HG02678 (cell line): ENCODE data around the gene MAMDC2.

Experiments used
- ATAC-seq: cut with Tn5 transposase; IDR thresholded peaks from one replicate; pipeline ENCODE4 v1.9.1; 2021; ENCODE audit warnings: mild to moderate bottlenecking, moderate library complexity; ENCODE audit not compliant: unreplicated experiment

MAMDC2 gene

DNA sequence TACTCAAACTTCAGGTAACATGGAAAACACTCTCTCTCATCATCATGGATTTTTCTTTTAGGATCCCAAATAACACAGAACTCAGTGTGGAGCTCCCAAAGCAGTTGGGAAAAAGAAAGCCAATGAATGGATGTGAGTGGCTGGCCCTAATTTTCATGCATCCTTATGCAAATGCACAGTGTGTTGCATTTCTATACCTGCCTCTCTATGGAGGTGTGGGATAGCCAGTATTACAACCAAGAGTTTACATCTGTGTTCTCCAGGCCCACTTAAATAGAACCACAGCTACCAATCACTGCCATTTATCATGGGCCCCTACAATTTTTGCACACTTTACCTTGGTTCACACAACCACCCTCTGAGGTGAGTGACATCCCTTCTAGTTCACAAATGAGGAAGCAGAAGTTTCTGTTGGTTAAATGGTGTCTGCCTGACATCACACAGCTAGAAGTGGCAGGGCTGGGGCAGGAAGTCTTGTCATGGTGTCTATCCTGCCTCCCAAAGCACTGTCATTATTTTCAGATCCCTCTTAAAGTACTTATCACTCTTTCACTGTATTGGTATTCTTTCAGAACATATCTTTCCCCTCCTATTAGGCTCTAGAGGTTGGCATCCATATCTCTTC lies 17.3 kb downstream of the MAMDC2 start:
- peak; percentile 91 for ATAC-seq

DNA sequence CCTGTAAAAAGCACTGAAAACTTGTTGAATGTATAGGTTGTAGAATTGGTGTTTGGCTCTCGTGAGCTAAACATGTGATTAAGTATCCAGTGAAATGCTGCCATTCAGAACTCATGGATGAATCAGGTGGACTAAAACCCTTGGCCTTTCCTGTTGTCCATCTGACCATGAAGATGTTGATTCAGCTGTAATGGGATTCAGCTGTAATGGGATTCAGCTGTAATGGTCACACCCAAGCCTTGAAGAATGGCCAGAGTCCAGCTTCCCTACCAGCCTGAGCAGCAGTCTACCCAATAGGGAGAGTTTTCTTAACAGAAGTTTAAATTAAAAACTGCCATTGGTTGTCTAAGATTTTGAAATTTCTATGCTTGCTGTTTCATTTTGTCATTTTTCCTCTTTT lies 18.1 kb downstream of the MAMDC2 start:
- ATAC-seq = no peak

DNA sequence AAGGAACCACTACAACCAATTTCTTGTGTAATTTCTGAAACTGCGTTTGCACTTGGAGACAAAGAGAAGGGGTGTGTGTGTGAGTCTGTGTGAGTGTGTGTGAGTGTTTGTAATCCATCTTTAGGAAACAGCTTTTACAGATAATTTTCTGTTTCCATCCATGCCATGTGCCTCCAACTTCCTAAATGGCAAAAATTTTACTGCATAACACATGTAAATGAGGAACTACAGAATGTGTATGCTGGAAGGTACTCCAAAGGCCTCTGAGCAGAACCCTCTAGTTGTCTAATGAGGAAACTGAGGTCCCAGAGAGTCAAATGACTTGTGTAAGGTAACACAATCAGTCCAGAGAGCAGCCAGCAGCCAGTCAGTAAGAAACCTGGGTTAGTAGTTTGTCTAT lies 20.8 kb downstream of the MAMDC2 start:
- ATAC-seq = no peak

DNA sequence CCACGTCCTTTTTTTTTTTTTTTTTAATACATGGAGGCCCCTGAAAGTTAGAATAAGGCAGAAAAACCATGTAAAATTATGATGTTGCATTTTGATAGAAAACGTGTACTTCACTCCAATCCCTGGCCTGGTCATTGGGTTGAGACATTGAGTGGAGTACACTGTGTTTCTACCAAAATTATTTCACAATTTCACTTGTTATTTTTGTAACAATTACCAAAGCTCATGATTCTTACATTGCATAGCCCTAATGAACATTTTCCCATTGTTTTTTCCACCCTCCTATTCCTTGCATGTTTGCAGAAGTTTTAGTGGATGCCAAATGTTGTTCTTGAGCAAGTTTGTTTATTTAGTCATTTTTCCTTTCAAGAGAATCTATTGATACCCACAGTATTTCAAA lies 21.9 kb downstream of the MAMDC2 start:
- no peak for ATAC-seq

DNA sequence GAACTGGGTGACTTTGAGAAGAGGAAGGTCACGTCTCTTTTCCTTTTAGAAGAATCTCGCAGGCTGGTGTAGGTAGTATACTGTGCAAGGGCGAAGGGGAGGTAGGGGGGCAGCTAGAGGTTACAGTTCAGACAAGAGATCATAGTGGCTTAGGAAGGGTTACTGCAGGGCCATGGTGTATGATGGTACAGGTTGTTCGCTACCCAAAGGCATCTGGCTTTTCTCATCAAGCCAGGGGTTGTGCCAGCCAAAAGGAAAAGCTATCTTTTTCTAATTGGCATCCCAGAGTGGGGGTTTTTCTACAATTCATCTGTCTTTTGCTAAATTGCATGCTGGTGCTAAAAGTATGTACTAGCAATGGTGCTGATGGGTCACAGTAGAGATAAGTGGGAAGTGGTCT lies 22.8 kb downstream of the MAMDC2 start:
- ATAC-seq = no peak

DNA sequence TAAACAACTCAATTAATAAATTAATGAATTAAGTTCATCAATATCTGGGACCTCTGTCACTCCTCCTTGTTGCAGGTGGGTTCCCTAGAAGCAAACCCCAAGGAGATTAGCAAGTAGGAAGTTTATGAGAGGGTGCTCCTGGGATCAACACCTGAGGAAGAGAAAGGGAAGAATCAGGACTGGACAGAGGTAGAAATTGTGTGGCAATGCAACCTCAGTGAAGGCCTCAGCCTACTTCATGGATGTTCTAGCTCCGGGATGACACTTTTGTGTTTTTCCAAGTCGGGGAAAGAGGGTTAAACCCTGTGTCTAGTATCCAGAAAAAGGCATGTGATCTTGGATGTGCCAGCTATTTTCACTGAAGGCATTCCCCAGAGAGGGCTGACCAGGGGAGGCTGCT lies 23.2 kb downstream of the MAMDC2 start:
- ATAC-seq = no peak

DNA sequence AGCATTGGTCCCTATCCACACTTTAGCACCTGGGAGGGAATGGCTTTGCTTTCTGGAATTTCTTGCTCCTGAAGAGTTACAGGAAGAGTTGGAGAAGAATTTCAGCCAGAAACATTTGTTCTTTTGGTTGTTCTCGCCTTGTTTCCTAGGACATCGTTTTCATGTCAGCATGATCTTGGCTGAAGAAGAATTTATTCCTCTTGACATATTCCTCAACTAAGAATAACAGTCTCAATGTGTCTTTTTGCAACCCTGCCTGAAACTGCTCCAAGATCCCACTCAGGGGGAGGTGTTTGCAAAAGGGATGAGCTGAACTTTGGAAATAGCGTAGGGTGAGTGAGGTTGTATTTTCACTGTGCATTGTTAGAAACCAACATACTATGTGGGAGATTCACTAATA lies 26.1 kb downstream of the MAMDC2 start:
- no peak for ATAC-seq

DNA sequence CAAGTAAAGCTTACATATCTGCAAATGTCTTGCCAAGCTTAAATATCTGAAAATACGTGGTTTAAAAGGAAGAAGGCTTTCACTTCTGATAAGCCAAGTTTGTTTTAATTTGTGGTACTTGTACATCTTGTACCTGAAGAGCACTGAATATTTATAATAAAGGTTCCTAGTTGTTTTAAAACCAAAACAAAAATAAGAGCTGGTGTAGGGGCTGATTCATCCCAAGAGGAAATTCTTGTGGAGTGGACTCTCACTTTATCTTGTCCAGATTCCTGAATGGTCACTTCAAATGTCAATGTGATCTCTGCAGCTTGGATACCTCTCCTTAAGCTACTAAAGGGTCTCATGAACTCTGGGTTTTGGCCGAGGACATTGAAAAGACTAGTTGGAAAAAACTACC lies 29.5 kb downstream of the MAMDC2 start:
- no peak for ATAC-seq

DNA sequence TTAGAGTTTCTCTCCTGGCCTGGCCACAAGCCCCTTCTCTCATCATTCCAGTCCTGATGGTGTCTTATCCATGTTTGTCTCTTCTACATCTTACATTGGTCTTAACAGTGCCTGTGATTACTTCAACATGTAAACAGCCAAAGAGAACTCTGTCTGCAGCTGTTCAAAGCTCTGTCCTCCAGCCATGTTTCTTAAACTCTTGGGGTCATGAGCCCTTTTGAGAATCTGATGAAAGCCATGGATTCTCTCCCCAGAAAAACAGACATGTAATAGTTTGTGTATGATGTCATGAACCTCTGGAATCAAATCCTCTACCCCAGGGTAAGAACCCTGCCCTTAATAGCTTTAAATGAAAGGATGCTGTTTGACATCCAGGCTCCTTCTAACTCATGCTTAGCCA lies 30.1 kb downstream of the MAMDC2 start:
- ATAC-seq = no peak

DNA sequence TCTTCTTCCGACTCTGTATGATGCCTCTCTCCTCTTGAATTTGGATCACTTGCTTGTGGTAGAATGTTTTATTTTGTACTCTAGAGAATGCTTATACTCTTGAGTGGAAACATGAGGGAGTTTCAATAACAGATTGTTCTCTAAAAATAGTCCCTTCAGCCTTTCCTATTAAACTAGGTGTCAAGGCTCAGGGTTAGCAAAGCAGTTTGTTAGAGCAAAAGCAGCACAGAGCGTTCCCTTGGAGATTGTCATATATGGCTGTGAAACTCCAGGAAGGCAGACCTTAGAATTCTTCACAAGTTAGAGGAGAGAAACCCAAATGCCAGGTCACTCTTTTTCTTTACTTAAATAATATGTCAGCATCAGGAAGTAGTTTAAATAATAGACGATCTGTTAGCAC lies 33.0 kb downstream of the MAMDC2 start:
- no peak for ATAC-seq

DNA sequence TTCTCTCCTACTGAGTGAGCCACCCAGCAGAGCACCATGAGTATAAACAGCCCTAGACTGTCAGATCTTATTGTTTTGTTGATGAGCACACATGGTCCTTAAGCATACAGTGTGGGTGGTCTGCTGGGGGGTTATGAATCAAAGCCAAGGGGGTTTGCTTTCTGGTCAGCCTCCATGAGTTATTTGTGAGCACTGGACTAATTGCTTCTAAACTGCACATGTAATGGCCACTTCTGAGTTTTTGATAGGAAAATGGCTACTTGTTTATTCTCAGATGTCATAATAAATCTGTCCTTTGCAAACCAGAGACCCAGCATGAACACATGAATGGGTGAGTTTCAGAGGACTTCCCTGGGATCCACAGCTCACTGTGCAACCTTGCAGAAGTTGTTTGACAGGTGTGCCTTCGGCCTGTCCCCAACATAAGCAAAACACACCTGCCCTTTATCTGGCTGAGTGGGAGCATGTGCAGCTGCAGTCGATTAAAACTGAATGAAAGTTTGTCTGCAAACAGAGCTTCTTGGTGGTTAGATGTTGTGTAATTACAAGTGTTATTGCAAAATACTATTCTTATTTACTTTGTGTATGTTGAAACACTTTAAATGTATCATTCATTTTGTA lies 35.9 kb downstream of the MAMDC2 start:
- ATAC-seq = no peak

DNA sequence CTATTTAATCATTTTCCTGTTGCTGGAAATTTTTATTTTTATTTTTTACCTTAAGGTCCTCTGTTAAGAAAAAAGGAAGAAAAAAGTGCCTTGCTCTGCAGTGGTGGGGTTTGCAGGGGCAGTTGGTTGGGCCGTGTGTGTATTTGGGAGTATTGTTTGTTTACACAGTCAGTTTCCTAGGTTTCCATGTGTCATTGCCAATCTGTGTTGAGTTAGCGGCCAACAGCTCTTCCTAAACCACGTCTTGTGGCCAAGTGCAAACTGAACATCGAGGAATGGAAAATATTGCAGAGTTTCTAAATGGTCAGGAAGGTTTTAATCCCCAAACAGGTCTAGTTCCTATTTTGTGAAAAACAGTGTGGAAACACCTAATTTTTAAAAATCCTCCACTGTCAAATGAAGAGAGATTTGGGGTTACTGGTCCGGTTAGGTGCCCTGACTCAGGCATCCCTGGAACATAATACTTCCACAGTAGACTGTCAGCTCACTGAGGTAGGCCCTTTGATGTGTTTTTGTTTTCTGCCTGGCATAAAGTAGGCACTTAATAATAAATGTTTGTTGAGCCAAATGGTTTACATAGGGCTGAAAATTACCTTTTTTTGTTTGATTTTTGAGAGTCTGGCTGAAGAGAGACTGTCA lies 37.0 kb downstream of the MAMDC2 start:
- ATAC-seq = no peak

DNA sequence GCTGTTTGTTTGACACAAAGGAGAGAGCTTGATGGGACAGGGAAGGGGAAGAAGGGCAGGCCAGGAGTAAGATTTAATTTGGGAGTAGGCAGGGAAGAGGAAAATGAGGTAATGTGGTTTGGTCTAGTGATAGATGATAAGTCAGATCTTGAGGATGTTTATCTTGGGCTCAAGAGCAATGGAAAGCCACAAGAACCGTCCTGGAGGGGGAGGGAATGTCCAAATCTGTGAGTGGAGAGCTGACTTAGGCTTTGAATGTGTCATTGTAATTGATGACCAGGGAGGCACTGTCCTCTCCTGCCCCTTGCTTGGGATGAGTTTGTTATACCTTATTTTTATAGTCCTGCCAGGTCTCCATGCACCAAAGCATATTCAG lies 37.5 kb downstream of the MAMDC2 start:
- no peak for ATAC-seq

DNA sequence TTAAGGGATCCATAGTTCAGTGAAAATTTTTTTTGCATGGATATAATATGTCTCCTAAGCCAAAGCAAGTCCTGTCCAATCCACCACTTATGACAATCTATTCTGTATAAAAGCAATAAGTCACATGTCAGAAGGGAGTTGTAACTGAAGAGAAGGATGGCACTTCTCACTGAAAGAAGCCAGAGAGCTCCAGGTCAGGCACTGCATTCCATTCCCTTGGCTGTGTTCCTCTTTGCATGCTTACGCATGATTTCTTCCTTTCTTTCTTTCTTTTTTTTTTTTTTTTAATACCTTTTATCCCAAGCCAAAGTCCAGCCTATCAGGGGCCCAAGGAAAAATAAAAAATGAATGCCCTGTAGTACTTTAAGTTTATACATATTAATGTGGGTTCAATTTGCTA lies 39.8 kb downstream of the MAMDC2 start:
- no peak for ATAC-seq

DNA sequence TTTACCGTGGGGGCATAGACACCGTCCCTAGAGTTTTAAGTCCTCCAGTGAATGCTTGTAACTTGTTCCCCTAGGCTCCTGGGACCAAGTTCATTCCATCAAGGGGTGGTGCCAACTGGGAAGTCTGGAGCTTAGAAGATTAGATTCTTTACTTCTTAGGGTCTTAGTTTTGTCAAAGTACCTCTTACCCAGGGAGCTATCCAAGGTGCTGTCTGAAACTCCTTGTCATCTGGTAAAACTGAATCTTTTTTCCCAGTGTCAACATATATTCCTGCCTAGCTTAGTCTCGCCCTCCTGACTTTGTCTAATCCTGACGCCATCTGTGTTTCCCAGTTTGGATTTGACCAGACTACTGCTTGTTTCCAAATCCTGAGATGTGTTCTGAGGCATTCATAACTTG lies 41.6 kb downstream of the MAMDC2 start:
- ATAC-seq = no peak

DNA sequence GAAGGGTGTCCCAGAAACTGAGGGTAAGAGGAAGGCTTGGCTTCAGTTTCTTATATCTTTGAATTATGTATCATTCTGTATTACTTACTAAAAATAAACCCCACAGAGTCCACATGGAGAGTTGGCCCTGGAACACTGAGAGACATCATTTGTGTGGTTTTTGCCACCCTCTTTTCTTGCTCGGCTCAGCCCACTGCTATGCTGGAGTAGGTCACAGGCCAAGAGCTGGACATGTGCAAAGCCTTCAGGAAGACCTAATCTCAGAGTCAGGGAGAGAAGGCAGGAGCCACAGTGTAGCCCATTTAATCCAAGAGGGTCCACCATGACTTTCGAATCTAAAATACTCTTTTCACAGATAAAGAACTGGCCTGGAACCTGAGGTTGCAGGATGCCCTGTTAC lies 47.5 kb downstream of the MAMDC2 start:
- ATAC-seq = no peak

DNA sequence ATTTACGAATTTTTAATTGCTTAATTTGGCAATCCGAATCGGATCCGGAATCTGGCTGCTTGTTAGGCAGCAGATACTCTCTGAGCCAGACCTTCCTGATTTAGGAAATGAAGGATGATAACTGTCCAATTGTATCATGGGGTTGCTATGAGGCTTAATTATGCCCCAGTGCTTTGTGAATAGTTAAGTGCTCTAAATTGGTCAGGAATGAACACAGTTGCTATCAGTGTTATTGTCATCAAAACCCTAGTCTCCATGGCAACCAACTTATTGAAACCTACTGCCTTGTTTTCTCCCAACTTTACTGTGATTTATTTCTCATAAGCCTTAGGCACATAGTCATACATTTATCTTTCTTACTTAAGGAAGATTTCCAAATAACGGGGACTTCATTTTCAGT lies 47.9 kb downstream of the MAMDC2 start:
- ATAC-seq = no peak

DNA sequence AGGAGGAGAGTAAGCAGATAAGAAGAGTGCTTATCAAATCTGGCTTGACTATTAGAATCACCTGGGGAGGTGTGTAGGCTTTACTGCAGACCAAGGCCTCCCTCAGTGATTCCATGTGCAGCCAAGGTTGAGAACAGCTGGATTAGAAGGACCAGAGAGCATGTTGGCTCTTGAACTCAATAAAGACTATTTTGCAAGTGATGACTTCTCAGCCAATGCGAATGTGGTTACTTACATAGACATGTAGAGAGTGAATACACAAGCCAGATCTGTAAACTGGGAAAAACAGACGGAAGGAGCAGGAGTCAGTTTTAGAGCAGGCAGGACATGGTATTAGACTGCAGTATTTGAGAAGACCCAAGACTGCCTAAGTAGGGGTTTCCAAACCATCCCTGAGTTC lies 48.5 kb downstream of the MAMDC2 start:
- no peak for ATAC-seq

DNA sequence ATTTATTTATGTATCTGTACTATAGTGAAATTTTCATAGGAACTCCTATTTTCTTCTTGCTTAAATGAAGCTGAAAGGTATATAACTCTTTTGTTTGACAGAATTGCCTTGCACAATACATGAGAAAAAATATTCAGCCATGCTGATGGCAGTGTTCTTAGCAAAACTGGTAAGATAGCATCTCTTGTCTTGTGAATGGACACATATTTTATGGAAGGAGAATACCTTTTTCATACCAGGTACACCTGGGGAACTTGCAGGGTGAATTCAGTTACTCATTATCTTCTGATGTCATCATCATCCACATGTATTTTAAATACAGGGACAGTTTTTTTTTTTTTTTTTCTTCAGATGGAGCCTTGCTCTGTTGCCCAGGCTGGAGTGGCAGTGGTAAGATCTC lies 49.4 kb downstream of the MAMDC2 start:
- no peak for ATAC-seq

DNA sequence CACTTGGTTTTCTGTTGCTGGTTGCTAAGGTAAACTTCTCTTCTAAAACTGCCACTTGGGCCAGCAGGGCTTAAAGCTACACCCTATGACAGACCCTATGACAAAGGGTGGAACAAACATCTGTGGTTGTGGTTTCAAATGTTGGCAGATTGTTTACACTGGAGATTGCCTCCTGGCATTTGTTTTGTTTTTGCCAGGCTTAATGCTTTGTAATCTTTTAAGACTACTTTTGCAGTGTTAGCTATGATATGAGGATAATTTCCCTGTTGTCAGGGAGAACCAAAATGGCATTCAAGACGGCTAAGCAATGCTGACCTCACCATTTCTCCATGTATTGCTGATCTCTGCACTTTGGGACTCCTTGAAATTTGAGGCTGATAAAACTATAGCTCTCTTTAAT lies 50.3 kb downstream of the MAMDC2 start:
- ATAC-seq = no peak

DNA sequence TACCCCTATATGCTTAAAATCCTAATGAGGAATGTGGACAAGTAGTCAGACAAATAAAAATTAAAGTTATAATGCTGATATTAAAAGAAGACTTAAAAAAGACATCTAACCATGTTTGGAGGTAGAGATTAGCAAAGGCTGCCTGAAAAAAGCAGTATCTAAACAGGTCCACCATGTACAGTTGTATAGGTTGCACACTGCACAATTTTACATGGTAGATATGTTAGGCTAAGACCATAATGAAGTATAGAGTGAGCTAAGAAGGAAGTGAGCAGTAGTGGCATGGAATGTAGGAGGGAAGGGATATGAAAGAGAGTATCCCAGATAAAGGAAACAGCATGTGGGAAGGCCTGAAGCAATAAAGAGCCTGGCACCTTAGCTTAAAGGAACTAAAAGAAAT lies 51.1 kb downstream of the MAMDC2 start:
- ATAC-seq = no peak

DNA sequence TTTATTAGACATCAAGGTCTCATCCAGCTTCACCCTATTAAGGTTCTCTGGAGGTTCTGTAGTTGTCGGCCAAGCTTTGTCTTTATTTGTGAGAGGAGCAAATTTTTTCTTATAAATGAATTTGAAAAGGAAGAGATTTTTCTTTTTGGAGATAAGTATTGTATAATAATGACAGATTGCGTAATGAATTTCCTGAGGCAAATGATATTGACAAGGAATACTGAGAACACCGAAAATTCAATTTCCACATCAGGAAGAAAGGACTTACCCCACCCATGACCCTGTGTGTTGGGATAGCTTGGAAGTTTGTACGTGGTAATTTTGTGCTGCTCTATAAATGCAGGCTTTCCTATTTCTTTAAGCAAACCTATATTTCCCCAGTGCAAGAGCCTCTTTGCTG lies 53.5 kb downstream of the MAMDC2 start:
- ATAC-seq = no peak

DNA sequence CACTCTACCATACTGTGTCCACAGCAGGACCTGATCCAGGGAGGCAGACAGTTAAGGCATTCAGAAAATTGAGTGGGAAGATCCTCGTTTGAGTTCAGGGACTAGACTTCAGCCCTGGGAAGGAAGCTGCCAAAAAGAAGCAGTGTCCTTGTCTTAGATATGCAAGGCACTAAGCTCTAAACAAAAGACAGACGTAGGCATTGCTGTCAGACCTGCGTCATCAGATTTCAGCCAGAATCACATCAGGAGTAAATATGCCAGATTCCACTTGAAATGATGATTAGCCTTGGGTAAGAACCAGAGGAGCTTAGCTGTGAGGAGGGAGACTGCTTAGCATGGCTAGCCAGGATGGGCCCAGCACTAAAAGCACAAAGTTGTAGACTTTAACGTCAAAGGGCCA lies 56.7 kb downstream of the MAMDC2 start:
- no peak for ATAC-seq
